Right lobe of liver (tissue), 6 donors: ENCODE measurements around the gene APIP. TPM values are rescaled to one million over a fixed set of nuclear protein-coding genes. Genes with fewer than 3 reads are reported as not detected.
A peak's percentile ranks its signal among the peaks of the same experiment; 100 is the strongest.

Experiments used
- ATAC-seq, 4 donors: fragments of 200-7000 bp; cut with Tn5 transposase; one replicate each; pipeline ENCODE4 v1.9.1; 2020; ENCODE audit warnings: mild to moderate bottlenecking in 4 of 4, moderate library complexity in 4 of 4
- DNase-seq, 3 donors: peaks; one replicate each; pipeline ENCODE4 v3.0.0-alpha.2; 2020
- H3K27ac ChIP-seq, 3 donors: fragments of 200-600 bp; one replicate each; pipeline ENCODE4 v1.8.0; 2022
- H3K27me3 ChIP-seq, 2 donors: fragments of 200-600 bp; one replicate each; pipeline ENCODE4 v1.8.0; 2022
- H3K36me3 ChIP-seq, 4 donors: fragments of 200-600 bp; sonication (generic) in 1 of 4; one replicate each; pipeline versions ENCODE4 v1.5.1 to v1.8.0; 2017 to 2022; ENCODE audit warnings: control low read depth in 1 of 4
- H3K4me1 ChIP-seq, 4 donors: fragments of 200-600 bp; sonication (generic) in 1 of 4; one replicate each; pipeline versions ENCODE4 v1.5.1 to v1.8.0; 2017 to 2022; ENCODE audit warnings: control low read depth in 1 of 4
- H3K4me3 ChIP-seq, 3 donors: fragments of 200-600 bp; one replicate each; pipeline ENCODE4 v1.8.0; 2022
- H3K9me3 ChIP-seq, 4 donors: fragments of 200-600 bp; sonication (generic) in 1 of 4; one replicate each; pipeline versions ENCODE4 v1.5.1 to v1.8.0; 2017 to 2022; ENCODE audit warnings: control low read depth in 1 of 4
- CTCF ChIP-seq, 4 donors: fragments of 200-600 bp in 3 of 4; fragments of 450-650 bp in 1 of 4; IDR thresholded peaks; one replicate each; pipeline versions ENCODE4 v1.5.1 to v1.8.0; 2016 to 2022; ENCODE audit warnings: antibody characterized with exemption in 4 of 4, mild to moderate bottlenecking in 2 of 4
- POLR2A ChIP-seq: fragments of 450-650 bp; IDR thresholded peaks from one replicate; pipeline ENCODE4 v1.6.1; 2017; ENCODE audit warnings: antibody characterized with exemption, mild to moderate bottlenecking
- WGBS: methylation state at CpG from one replicate; pipeline ENCODE4 v1.1.6; 2018; ENCODE audit warnings: low coverage, low lambda C conversion rate; ENCODE audit not compliant: insufficient coverage; ENCODE audit errors: missing lambda C conversion rate; 5-methylcytosine and 5-hydroxymethylcytosine counted together
- intact Hi-C, 2 donors: fragments of 100-400 bp; cut with DNase I; formaldehyde crosslinking; loops; one replicate each; pipeline versions ENCODE4 v1.11.2 to v1.14.1; 2022
- total RNA-seq, 6 experiments: library from RNA; depleted of rRNA in 2 of 6; stranded (reverse); fragments of >200 nt in 2 of 6; fragmentation: NEBNext Ultra II Directional in 3 of 6; extraction: Animal tissue kit (Norgen Biotek cat#: 25700) in 3 of 6; gene quantifications; one replicate each; pipeline versions ENCODE4 v1.1.0 to v1.2.4, GENCODE V29; 2016 to 2023
- donor health status: DM: no; HTN: yes; CAD: no.
- donor health status: DM: no; HTN: no; CAD: no.
- donor health status: DM: no; HTN: no; CAD: no.
- donor health status: DM: no; HTN: yes; CAD: no.
- donor health status: DM: no; HTN: yes; CAD: no.

APIP gene
- total RNA-seq, 6 experiments from 2014 or later = 9.4 to 19.7 (median 14.5) TPM

GRCh38 chr11:34948696-34949095, 32.5 kb upstream of the APIP start:
- no peak overlapping the region for H3K4me3 ChIP-seq
- peak in 3 of 4 donors; percentile 48 to 77 (median 70) for ATAC-seq

GRCh38 chr11:34944692-34945091, 28.5 kb upstream of the APIP start:
- no peaks in the 10 kb centered on the region for H3K36me3 ChIP-seq
- H3K4me1 ChIP-seq = no peaks in the 10 kb centered on the region
- no peaks in the 10 kb centered on the region for H3K27me3 ChIP-seq
- no peak for DNase-seq
- H3K4me3 ChIP-seq = no peak overlapping the region
- H3K27ac ChIP-seq = no peak overlapping the region
- no peak for ATAC-seq
- WGBS = 100% methylated on average over 1 of the region's 1 CpG
- intact Hi-C loops = no loop called here
- TF ChIP-seq POLR2A (no peak), CTCF (IDR thresholded peaks at IDR 0.05) (no peak)
- H3K9me3 ChIP-seq = no peaks in the 10 kb centered on the region

More at GRCh38 chr11:34948696-34949095, 32.5 kb upstream of the APIP start:
- TF ChIP-seq CTCF (IDR thresholded peaks at IDR 0.05) (no peak), POLR2A (no peak)
- no peak for DNase-seq
- Histone ChIP-seq H3K36me3 (no peaks in the 10 kb centered on the region), H3K27ac (peak overlapping the region in 1 of 3 donors; percentile 1), H3K9me3 (no peaks in the 10 kb centered on the region), H3K27me3 (no peaks in the 10 kb centered on the region), H3K4me1 (no peaks in the 10 kb centered on the region)
- intact Hi-C loops = no loop called here

- no peak for ATAC-seq
- 97% methylated on average over 12 of the region's 13 CpGs for WGBS
- no peaks in the 10 kb centered on the region for H3K36me3 ChIP-seq
- DNase-seq = no peak
- H3K4me3 ChIP-seq = no peak overlapping the region
- TF ChIP-seq POLR2A (no peak), CTCF (IDR thresholded peaks at IDR 0.05) (no peak)
- H3K9me3 ChIP-seq = no peaks in the 10 kb centered on the region
- intact Hi-C loops = no loop called here
- H3K27me3 ChIP-seq = no peaks in the 10 kb centered on the region
- no peaks in the 10 kb centered on the region for H3K4me1 ChIP-seq
- no peak overlapping the region for H3K27ac ChIP-seq
Observed at GRCh38 chr11:34941688-34942087, 25.5 kb upstream of the APIP start.

- DNase-seq = no peak
- intact Hi-C loops = no loop called here
- Histone ChIP-seq H3K4me3 (no peak overlapping the region), H3K27ac (no peak overlapping the region), H3K27me3 (no peaks in the 10 kb centered on the region), H3K4me1 (no peaks in the 10 kb centered on the region), H3K36me3 (no peaks in the 10 kb centered on the region), H3K9me3 (no peaks in the 10 kb centered on the region)
- no peak for TF ChIP-seq CTCF (IDR thresholded peaks at IDR 0.05)
- no peak for TF ChIP-seq POLR2A
- 83% methylated on average over 3 of the region's 4 CpGs for WGBS
- ATAC-seq = no peak
Observed at GRCh38 chr11:34940026-34940677, 24.0 kb upstream of the APIP start.
